Keratinocyte (primary cell): ENCODE results near the gene WDR82. TPM values are rescaled to one million over a fixed set of nuclear protein-coding genes. Genes with fewer than 3 reads are reported as not detected.

Experiments used
- DNase-seq: peaks from one replicate; pipeline ENCODE4 v3.0.0-alpha.2; 2011; ENCODE audit warnings: low read depth, missing footprints, low spot score
- FAIRE-seq: peaks from 2 replicates; lab custom pipeline; 2011; peaks lifted over from hg19 to GRCh38; lab: Jason Lieb, UNC
- H2AFZ ChIP-seq: 2 replicates; pipeline ENCODE4 v1.6.0; 2012; ENCODE audit warnings: low read length, control low read depth, inconsistent platforms; ENCODE audit not compliant: control insufficient read depth
- H3K27ac ChIP-seq: 2 replicates; pipeline ENCODE4 v1.5.1; 2011; ENCODE audit warnings: low read length; ENCODE audit not compliant: control insufficient read depth, insufficient read depth
- H3K27me3 ChIP-seq: 3 replicates; pipeline ENCODE4 v1.6.0; 2011; ENCODE audit warnings: low read length; ENCODE audit not compliant: control insufficient read depth, insufficient read depth; ENCODE audit errors: extremely low read depth
- H3K36me3 ChIP-seq, 2 experiments: 2 replicates in 1 of 2; 3 replicates in 1 of 2; pipeline ENCODE4 v1.5.1; 2011; ENCODE audit warnings: low read length in 2 of 2, mild to moderate bottlenecking in 1 of 2; ENCODE audit not compliant: control insufficient read depth in 2 of 2, insufficient read depth in 2 of 2; ENCODE audit errors: extremely low read depth in 1 of 2
- H3K4me1 ChIP-seq: 3 replicates; pipeline ENCODE4 v1.5.1; 2011; ENCODE audit warnings: low read length; ENCODE audit not compliant: control insufficient read depth, insufficient read depth; ENCODE audit errors: extremely low read depth
- H3K4me2 ChIP-seq: 3 replicates; pipeline ENCODE4 v1.6.0; 2011; ENCODE audit warnings: low read depth, low read length; ENCODE audit not compliant: control insufficient read depth, insufficient read depth; ENCODE audit errors: extremely low read depth
- H3K4me3 ChIP-seq, 3 experiments: fragments of 200-600 bp in 1 of 3; sonication (generic) in 1 of 3; 2 replicates in 2 of 3; 3 replicates in 1 of 3; pipeline ENCODE4 v1.5.1; 2011 to 2016; ENCODE audit warnings: low read length in 3 of 3, mild to moderate bottlenecking in 3 of 3, control low read depth in 2 of 3, inconsistent platforms in 1 of 3, low read depth in 1 of 3, mixed read lengths in 1 of 3, mixed run types in 1 of 3, moderate library complexity in 1 of 3; ENCODE audit not compliant: control insufficient read depth in 2 of 3, insufficient read depth in 2 of 3; ENCODE audit errors: extremely low read depth in 1 of 3
- H3K79me2 ChIP-seq: 2 replicates; pipeline ENCODE4 v1.6.0; 2012; ENCODE audit warnings: low read length; ENCODE audit not compliant: control insufficient read depth, insufficient read depth
- H3K9ac ChIP-seq: 3 replicates; pipeline ENCODE4 v1.6.0; 2011; ENCODE audit warnings: low read length; ENCODE audit not compliant: control insufficient read depth, insufficient read depth; ENCODE audit errors: extremely low read depth
- H3K9me1 ChIP-seq: 3 replicates; pipeline ENCODE4 v1.6.0; 2011; ENCODE audit warnings: low read length; ENCODE audit not compliant: control insufficient read depth, insufficient read depth; ENCODE audit errors: extremely low read depth
- H3K9me3 ChIP-seq: 2 replicates; pipeline ENCODE4 v1.5.1; 2012; ENCODE audit warnings: low read depth, low read length; ENCODE audit not compliant: control insufficient read depth
- H4K20me1 ChIP-seq: 3 replicates; pipeline ENCODE4 v1.6.0; 2011; ENCODE audit warnings: low read length; ENCODE audit not compliant: control insufficient read depth, insufficient read depth; ENCODE audit errors: extremely low read depth
- CTCF ChIP-seq, 3 experiments: IDR thresholded peaks in 1 of 3; conservative IDR thresholded peaks in 1 of 3; optimal IDR thresholded peaks in 1 of 3; 2 replicates in 2 of 3; 3 replicates in 1 of 3; pipeline versions ENCODE3 to v1.5.1; 2011; ENCODE audit warnings: low read length in 3 of 3, mild to moderate bottlenecking in 3 of 3, moderate library complexity in 2 of 3, control low read depth in 1 of 3, inconsistent platforms in 1 of 3; ENCODE audit not compliant: insufficient read depth in 2 of 3; ENCODE audit errors: extremely low read depth in 1 of 3
- EZH2 ChIP-seq: IDR thresholded peaks from one replicate; pipeline ENCODE4 v1.6.1; 2012; ENCODE audit warnings: inconsistent platforms, mild to moderate bottlenecking, low read length, moderate library complexity
- dilution Hi-C: fragments of 300-500 bp; cut with MboI; formaldehyde crosslinking; loops from one replicate; pipeline ENCODE4 v1.7.0; 2020; ENCODE audit warnings: low sequenced_read_pairs; ENCODE audit not compliant: extremely low pct_ligation_motif_present
- polyA plus RNA-seq, 5 experiments: library from polyadenylated mRNA; depleted of rRNA in 3 of 5; stranded (reverse) in 3 of 5; stranded (forward) in 1 of 5; unstranded in 1 of 5; fragments of >200 nt; gene quantifications; 1 replicate in 1 of 5; 2 replicates in 3 of 5; 3 replicates in 1 of 5; pipeline versions ENCODE4 v1.2.1 to v1.2.3, GENCODE V29; 2011 to 2012; ENCODE audit warnings: missing spikeins in 2 of 5, low read depth in 1 of 5, low replicate concordance in 1 of 5

WDR82 gene
- polyA plus RNA-seq, 1 donor (not counting 4 experiments of a cell fraction or from before 2014, with no cell fraction given) = 75.1 TPM

GRCh38 chr3:52313774-52314188 lies 35.3 kb upstream of the WDR82 start:
- Histone ChIP-seq H3K4me2 (no peak overlapping the region), H3K9ac (no peak overlapping the region), H3K9me1 (peaks cover 2% of the 10 kb centered on the region), H3K27ac (no peak overlapping the region), H3K36me3 (no peaks in the 10 kb centered on the region), H3K4me3 (no peak overlapping the region), H3K9me3 (no peaks in the 10 kb centered on the region), H3K27me3 (peaks cover 7% of the 10 kb centered on the region), H2AFZ (no peak overlapping the region), H3K4me1 (no peaks in the 10 kb centered on the region), H3K79me2 (no peaks in the 10 kb centered on the region), H4K20me1 (peaks cover 3% of the 10 kb centered on the region)
- FAIRE-seq = no peak
- no peak for DNase-seq
- dilution Hi-C loops = no loop called here
- TF ChIP-seq EZH2 (no peak), CTCF (optimal IDR thresholded peaks at IDR 0.05 in 1 of 3, IDR thresholded peaks at IDR 0.05 in 1 of 3, conservative IDR thresholded peaks at IDR 0.05 in 1 of 3; ENCODE audit: extremely low read depth in 1 of 3, insufficient read depth in 2 of 3, low read length in 3 of 3) (no peak)

- TF ChIP-seq CTCF (optimal IDR thresholded peaks at IDR 0.05 in 1 of 3, IDR thresholded peaks at IDR 0.05 in 1 of 3, conservative IDR thresholded peaks at IDR 0.05 in 1 of 3; ENCODE audit: extremely low read depth in 1 of 3, insufficient read depth in 2 of 3, low read length in 3 of 3) = no peak
- TF ChIP-seq EZH2 = no peak
- peaks cover 3% of the 10 kb centered on the region for H4K20me1 ChIP-seq
- no peak overlapping the region for H3K4me3 ChIP-seq
- dilution Hi-C loops = no loop called here
- no peaks in the 10 kb centered on the region for H3K4me1 ChIP-seq
- H3K9me1 ChIP-seq = peaks cover 2% of the 10 kb centered on the region
- DNase-seq = no peak
- FAIRE-seq = no peak
- no peaks in the 10 kb centered on the region for H3K36me3 ChIP-seq
- H3K27me3 ChIP-seq = peaks cover 2% of the 10 kb centered on the region
- H2AFZ ChIP-seq = no peak overlapping the region
- H3K9me3 ChIP-seq = no peaks in the 10 kb centered on the region
- H3K27ac ChIP-seq = no peak overlapping the region
- no peaks in the 10 kb centered on the region for H3K79me2 ChIP-seq
- no peak overlapping the region for H3K4me2 ChIP-seq
- H3K9ac ChIP-seq = no peak overlapping the region
Measured at GRCh38 chr3:52313188-52313773, 34.8 kb upstream of the WDR82 start.
